ENCODE measurements around the gene TRIM69.

The TRIM69 gene

GRCh38 chr15:44788748-44789147 is 52.4 kb downstream of the TRIM69 start:
- TF ChIP-seq POLR2AphosphoS5 (IDR thresholded peaks at IDR 0.05; ENCODE audit: borderline replicate concordance, low read depth, low read length) (no peak), EZH2 (IDR thresholded peaks at IDR 0.05) (no peak), FOXP2 (optimal IDR thresholded peaks at IDR 0.05; ENCODE audit: control extremely low read depth, extremely low read length, insufficient read depth) (no peak)
- H3K9ac ChIP-seq (ENCODE audit: insufficient read length): no peak overlapping the region
- no peaks in the 10 kb centered on the region for H3K9me3 ChIP-seq (ENCODE audit: low read depth, low read length)
- no peak for DNase-seq (ENCODE audit: low read depth, low spot score)
- peak overlapping the region; percentile 19; the same call in 1 of the 2 replicates for H3K27ac ChIP-seq
- H3K4me3 ChIP-seq: no peak overlapping the region
- no peaks in the 10 kb centered on the region for H3K36me3 ChIP-seq (ENCODE audit: insufficient read depth, low read length)

- TF ChIP-seq EZH2 (IDR thresholded peaks at IDR 0.05) (no peak), FOXP2 (optimal IDR thresholded peaks at IDR 0.05; ENCODE audit: control extremely low read depth, extremely low read length, insufficient read depth) (no peak), POLR2AphosphoS5 (IDR thresholded peaks at IDR 0.05; ENCODE audit: borderline replicate concordance, low read depth, low read length) (no peak)
- Histone ChIP-seq H3K4me3 (no peak overlapping the region), H3K27ac (no peak overlapping the region), H3K9me3 (ENCODE audit: low read depth, low read length) (no peaks in the 10 kb centered on the region), H3K9ac (ENCODE audit: insufficient read length) (no peak overlapping the region), H3K36me3 (ENCODE audit: insufficient read depth, low read length) (no peaks in the 10 kb centered on the region)
- DNase-seq (ENCODE audit: low read depth, low spot score): no peak
Observed at GRCh38 chr15:44790215-44790614, 53.9 kb downstream of the TRIM69 start.

- Histone ChIP-seq H3K4me3 (no peak overlapping the region), H3K9ac (ENCODE audit: insufficient read length) (no peak overlapping the region), H3K9me3 (ENCODE audit: low read depth, low read length) (no peaks in the 10 kb centered on the region), H3K27ac (no peak overlapping the region), H3K36me3 (ENCODE audit: insufficient read depth, low read length) (no peaks in the 10 kb centered on the region)
- no peak for DNase-seq (ENCODE audit: low read depth, low spot score)
- no peak for TF ChIP-seq FOXP2 (optimal IDR thresholded peaks at IDR 0.05; ENCODE audit: control extremely low read depth, extremely low read length, insufficient read depth)
- TF ChIP-seq EZH2 (IDR thresholded peaks at IDR 0.05): no peak
- TF ChIP-seq POLR2AphosphoS5 (IDR thresholded peaks at IDR 0.05; ENCODE audit: borderline replicate concordance, low read depth, low read length): no peak
Observed at GRCh38 chr15:44790656-44791055, 54.3 kb downstream of the TRIM69 start.

- no peak for DNase-seq (ENCODE audit: low read depth, low spot score)
- no peak overlapping the region for H3K9ac ChIP-seq (ENCODE audit: insufficient read length)
- no peak overlapping the region for H3K4me3 ChIP-seq
- no peaks in the 10 kb centered on the region for H3K36me3 ChIP-seq (ENCODE audit: insufficient read depth, low read length)
- H3K27ac ChIP-seq: no peak overlapping the region
- no peaks in the 10 kb centered on the region for H3K9me3 ChIP-seq (ENCODE audit: low read depth, low read length)
- no peak for TF ChIP-seq EZH2 (IDR thresholded peaks at IDR 0.05)
- no peak for TF ChIP-seq POLR2AphosphoS5 (IDR thresholded peaks at IDR 0.05; ENCODE audit: borderline replicate concordance, low read depth, low read length)
- TF ChIP-seq FOXP2 (optimal IDR thresholded peaks at IDR 0.05; ENCODE audit: control extremely low read depth, extremely low read length, insufficient read depth): no peak
Observed at GRCh38 chr15:44792715-44793114, 56.4 kb downstream of the TRIM69 start.

GRCh38 chr15:44794072-44794471 is 57.7 kb downstream of the TRIM69 start:
- no peak overlapping the region for H3K4me3 ChIP-seq
- no peaks in the 10 kb centered on the region for H3K36me3 ChIP-seq (ENCODE audit: insufficient read depth, low read length)
- DNase-seq (ENCODE audit: low read depth, low spot score): no peak
- H3K9me3 ChIP-seq (ENCODE audit: low read depth, low read length): no peaks in the 10 kb centered on the region
- TF ChIP-seq POLR2AphosphoS5 (IDR thresholded peaks at IDR 0.05; ENCODE audit: borderline replicate concordance, low read depth, low read length): no peak
- TF ChIP-seq FOXP2 (optimal IDR thresholded peaks at IDR 0.05; ENCODE audit: control extremely low read depth, extremely low read length, insufficient read depth): no peak
- no peak for TF ChIP-seq EZH2 (IDR thresholded peaks at IDR 0.05)
- no peak overlapping the region for H3K27ac ChIP-seq
- H3K9ac ChIP-seq (ENCODE audit: insufficient read length): no peak overlapping the region

GRCh38 chr15:44796508-44796907 is 60.2 kb downstream of the TRIM69 start:
- TF ChIP-seq POLR2AphosphoS5 (IDR thresholded peaks at IDR 0.05; ENCODE audit: borderline replicate concordance, low read depth, low read length) (no peak), FOXP2 (optimal IDR thresholded peaks at IDR 0.05; ENCODE audit: control extremely low read depth, extremely low read length, insufficient read depth) (no peak), EZH2 (IDR thresholded peaks at IDR 0.05) (no peak)
- no peaks in the 10 kb centered on the region for H3K36me3 ChIP-seq (ENCODE audit: insufficient read depth, low read length)
- no peak for DNase-seq (ENCODE audit: low read depth, low spot score)
- no peak overlapping the region for H3K4me3 ChIP-seq
- H3K27ac ChIP-seq: no peak overlapping the region
- H3K9ac ChIP-seq (ENCODE audit: insufficient read length): no peak overlapping the region
- no peaks in the 10 kb centered on the region for H3K9me3 ChIP-seq (ENCODE audit: low read depth, low read length)

GRCh38 chr15:44798826-44799225 is 62.5 kb downstream of the TRIM69 start:
- no peak for TF ChIP-seq FOXP2 (optimal IDR thresholded peaks at IDR 0.05; ENCODE audit: control extremely low read depth, extremely low read length, insufficient read depth)
- TF ChIP-seq POLR2AphosphoS5 (IDR thresholded peaks at IDR 0.05; ENCODE audit: borderline replicate concordance, low read depth, low read length): no peak
- no peak for TF ChIP-seq EZH2 (IDR thresholded peaks at IDR 0.05)
- H3K9me3 ChIP-seq (ENCODE audit: low read depth, low read length): no peaks in the 10 kb centered on the region
- H3K27ac ChIP-seq: no peak overlapping the region
- no peak overlapping the region for H3K4me3 ChIP-seq
- no peaks in the 10 kb centered on the region for H3K36me3 ChIP-seq (ENCODE audit: insufficient read depth, low read length)
- no peak for DNase-seq (ENCODE audit: low read depth, low spot score)
- no peak overlapping the region for H3K9ac ChIP-seq (ENCODE audit: insufficient read length)

- Histone ChIP-seq H3K9ac (ENCODE audit: insufficient read length) (no peak overlapping the region), H3K27ac (no peak overlapping the region), H3K36me3 (ENCODE audit: insufficient read depth, low read length) (no peaks in the 10 kb centered on the region), H3K4me3 (no peak overlapping the region), H3K9me3 (ENCODE audit: low read depth, low read length) (no peaks in the 10 kb centered on the region)
- no peak for DNase-seq (ENCODE audit: low read depth, low spot score)
- TF ChIP-seq POLR2AphosphoS5 (IDR thresholded peaks at IDR 0.05; ENCODE audit: borderline replicate concordance, low read depth, low read length): no peak
- TF ChIP-seq EZH2 (IDR thresholded peaks at IDR 0.05): no peak
- no peak for TF ChIP-seq FOXP2 (optimal IDR thresholded peaks at IDR 0.05; ENCODE audit: control extremely low read depth, extremely low read length, insufficient read depth)
Observed at GRCh38 chr15:44801364-44801763, 65.0 kb downstream of the TRIM69 start.

- no peak overlapping the region for H3K4me3 ChIP-seq
- H3K9ac ChIP-seq (ENCODE audit: insufficient read length): no peak overlapping the region
- TF ChIP-seq FOXP2 (optimal IDR thresholded peaks at IDR 0.05; ENCODE audit: control extremely low read depth, extremely low read length, insufficient read depth) (no peak), POLR2AphosphoS5 (IDR thresholded peaks at IDR 0.05; ENCODE audit: borderline replicate concordance, low read depth, low read length) (no peak), EZH2 (IDR thresholded peaks at IDR 0.05) (no peak)
- H3K9me3 ChIP-seq (ENCODE audit: low read depth, low read length): no peaks in the 10 kb centered on the region
- DNase-seq (ENCODE audit: low read depth, low spot score): no peak
- no peaks in the 10 kb centered on the region for H3K36me3 ChIP-seq (ENCODE audit: insufficient read depth, low read length)
- no peak overlapping the region for H3K27ac ChIP-seq
Observed at GRCh38 chr15:44801797-44802196, 65.5 kb downstream of the TRIM69 start.
